Esophagus squamous epithelium (tissue), 5 donors: ENCODE results near the gene RPUSD4. TPM values are rescaled to one million over a fixed set of nuclear protein-coding genes. Genes with fewer than 3 reads are reported as not detected.
A peak's percentile ranks its signal among the peaks of the same experiment; 100 is the strongest.

ENCODE experiments used
- DNase-seq: peaks from one replicate; lab custom pipeline; 2025; lab: John Stamatoyannopoulos, UW
- H3K27ac ChIP-seq, 4 donors: fragments of 200-600 bp; sonication (generic); one replicate each; pipeline ENCODE4 v1.5.1; 2016 to 2019; ENCODE audit warnings: mild to moderate bottlenecking in 1 of 4
- H3K27me3 ChIP-seq, 4 donors: fragments of 200-600 bp; sonication (generic); 1 replicate in 3 of 4; 2 replicates in 1 of 4; pipeline versions ENCODE4 v1.5.1 to v1.6.0; 2017 to 2021; ENCODE audit warnings: antibody characterized with exemption in 1 of 4
- H3K36me3 ChIP-seq, 3 donors: fragments of 200-600 bp; sonication (generic); one replicate each; pipeline ENCODE4 v1.5.1; 2016 to 2019
- H3K4me1 ChIP-seq, 3 donors: fragments of 200-600 bp; sonication (generic); one replicate each; pipeline ENCODE4 v1.5.1; 2017 to 2019
- H3K4me3 ChIP-seq, 4 donors: fragments of 200-600 bp; sonication (generic); 1 replicate in 3 of 4; 2 replicates in 1 of 4; pipeline ENCODE4 v1.5.1; 2016 to 2019; ENCODE audit warnings: mild to moderate bottlenecking in 2 of 4, moderate library complexity in 1 of 4
- H3K9me3 ChIP-seq, 3 donors: fragments of 200-600 bp; sonication (generic); one replicate each; pipeline ENCODE4 v1.5.1; 2016 to 2019
- CTCF ChIP-seq, 6 experiments: fragments of 450-650 bp in 4 of 6; fragments of 200-600 bp in 2 of 6; sonication (generic) in 2 of 6; IDR thresholded peaks; one replicate each; pipeline ENCODE4 v1.5.1; 2016 to 2019; ENCODE audit warnings: antibody characterized with exemption in 6 of 6, mild to moderate bottlenecking in 4 of 6, moderate library complexity in 4 of 6
- POLR2A ChIP-seq, 4 donors: fragments of 450-650 bp; IDR thresholded peaks; one replicate each; pipeline ENCODE4 v1.6.1; 2017; ENCODE audit warnings: antibody characterized with exemption in 4 of 4, mild to moderate bottlenecking in 4 of 4, moderate library complexity in 3 of 4
- WGBS, 2 donors: methylation state at CpG; one replicate each; pipeline ENCODE4 v1.1.5; 2018; 5-methylcytosine and 5-hydroxymethylcytosine counted together
- intact Hi-C: fragments of 100-400 bp; cut with DNase I; formaldehyde crosslinking; loops from one replicate; pipeline ENCODE4 v1.15.0; 2022
- total RNA-seq, 4 donors: library from RNA; depleted of rRNA; stranded (reverse); fragments of >200 nt; gene quantifications; one replicate each; pipeline ENCODE4 v1.1.0, GENCODE V29; 2016
- donor health status: DM: yes; HTN: yes; CAD: no.

The RPUSD4 gene
- total RNA-seq, 4 donors from 2014 or later, result 11.7 to 28.6 (median 18.4) TPM

- H3K9me3 ChIP-seq, result peaks cover 0 to 4% (median 0%) of the 10 kb centered on the region in 3 donors
- no peaks in the 10 kb centered on the region for H3K27me3 ChIP-seq
- intact Hi-C loops, result no loop called here
- 8 to 22% methylated on average over 7 to 9 of the region's 15 CpGs for WGBS, 2 donors
- H3K36me3 ChIP-seq, result no peaks in the 10 kb centered on the region
- H3K4me1 ChIP-seq, result peaks cover 0 to 18% (median 10%) of the 10 kb centered on the region in 3 donors
- peak overlapping the region in 2 of 4 donors; percentile 19 to 34 for H3K27ac ChIP-seq
- H3K4me3 ChIP-seq, result no peak overlapping the region
- DNase-seq, result no peak
- TF ChIP-seq CTCF (IDR thresholded peaks at IDR 0.05) (no peak), POLR2A (IDR thresholded peaks at IDR 0.05) (no peak)
These were observed 36.1 kb downstream of the RPUSD4 start for GRCh38 chr11:126175393-126175792.

GRCh38 chr11:126174816-126175215 lies 36.6 kb downstream of the RPUSD4 start:
- no peak overlapping the region for H3K4me3 ChIP-seq
- WGBS, 2 donors, result 93 to 100% methylated on average over 3 to 4 of the region's 7 CpGs
- H3K36me3 ChIP-seq, result no peaks in the 10 kb centered on the region
- no peaks in the 10 kb centered on the region for H3K9me3 ChIP-seq
- DNase-seq, result no peak
- peaks cover 0 to 18% (median 10%) of the 10 kb centered on the region in 3 donors for H3K4me1 ChIP-seq
- no peak for TF ChIP-seq POLR2A (IDR thresholded peaks at IDR 0.05)
- no peak for TF ChIP-seq CTCF (IDR thresholded peaks at IDR 0.05)
- peak overlapping the region in 1 of 4 donors; percentile 19 for H3K27ac ChIP-seq
- H3K27me3 ChIP-seq, result no peaks in the 10 kb centered on the region
- intact Hi-C loops, result no loop called here

- WGBS, 2 donors, result 79 to 84% methylated on average over 5 to 8 of the region's 9 CpGs
- Histone ChIP-seq H3K27ac (no peak overlapping the region), H3K36me3 (no peaks in the 10 kb centered on the region), H3K4me3 (no peak overlapping the region), H3K27me3 (no peaks in the 10 kb centered on the region), H3K4me1 (peaks cover 0 to 18% (median 10%) of the 10 kb centered on the region in 3 donors), H3K9me3 (no peaks in the 10 kb centered on the region)
- TF ChIP-seq POLR2A (IDR thresholded peaks at IDR 0.05) (no peak), CTCF (IDR thresholded peaks at IDR 0.05) (no peak)
- intact Hi-C loops, result no loop called here
- DNase-seq, result no peak
These were observed 38.2 kb downstream of the RPUSD4 start for GRCh38 chr11:126173257-126173656.

GRCh38 chr11:126172596-126173038 lies 38.8 kb downstream of the RPUSD4 start:
- intact Hi-C loops, result no loop called here
- no peak for TF ChIP-seq POLR2A (IDR thresholded peaks at IDR 0.05)
- TF ChIP-seq CTCF (IDR thresholded peaks at IDR 0.05), result no peak
- Histone ChIP-seq H3K9me3 (no peaks in the 10 kb centered on the region), H3K27ac (no peak overlapping the region), H3K4me1 (peaks cover 0 to 18% (median 10%) of the 10 kb centered on the region in 3 donors), H3K27me3 (no peaks in the 10 kb centered on the region), H3K4me3 (no peak overlapping the region), H3K36me3 (no peaks in the 10 kb centered on the region)
- WGBS, 2 donors, result 50 to 67% methylated on average over 2 to 3 of the region's 8 CpGs
- no peak for DNase-seq

GRCh38 chr11:126169291-126169690 lies 42.2 kb downstream of the RPUSD4 start:
- Histone ChIP-seq H3K27ac (no peak overlapping the region), H3K4me3 (no peak overlapping the region), H3K9me3 (no peaks in the 10 kb centered on the region), H3K27me3 (no peaks in the 10 kb centered on the region), H3K4me1 (peaks cover 0 to 5% (median 0%) of the 10 kb centered on the region in 3 donors), H3K36me3 (no peaks in the 10 kb centered on the region)
- 83 to 86% methylated on average over 3 of the region's 3 CpGs for WGBS, 2 donors
- DNase-seq, result no peak
- intact Hi-C loops, result no loop called here
- TF ChIP-seq POLR2A (IDR thresholded peaks at IDR 0.05), result no peak
- no peak for TF ChIP-seq CTCF (IDR thresholded peaks at IDR 0.05)
